Renal pelvis (tissue), 4 donors: ENCODE results near the gene NELL1. TPM values are rescaled to one million over a fixed set of nuclear protein-coding genes. Genes with fewer than 3 reads are reported as not detected.

ENCODE experiments used
- DNase-seq: peaks from one replicate; pipeline ENCODE4 v3.0.0-alpha.2; 2013
- polyA plus RNA-seq, 3 donors: library from polyadenylated mRNA; unstranded; fragments of 120-200 nt; gene quantifications; one replicate each; pipeline ENCODE4 v1.2.1, GENCODE V29; 2013; ENCODE audit not compliant: insufficient read length in 3 of 3

Gene NELL1
- polyA plus RNA-seq, 3 donors = 1.3 to 2.8 (median 1.8) TPM

DNA sequence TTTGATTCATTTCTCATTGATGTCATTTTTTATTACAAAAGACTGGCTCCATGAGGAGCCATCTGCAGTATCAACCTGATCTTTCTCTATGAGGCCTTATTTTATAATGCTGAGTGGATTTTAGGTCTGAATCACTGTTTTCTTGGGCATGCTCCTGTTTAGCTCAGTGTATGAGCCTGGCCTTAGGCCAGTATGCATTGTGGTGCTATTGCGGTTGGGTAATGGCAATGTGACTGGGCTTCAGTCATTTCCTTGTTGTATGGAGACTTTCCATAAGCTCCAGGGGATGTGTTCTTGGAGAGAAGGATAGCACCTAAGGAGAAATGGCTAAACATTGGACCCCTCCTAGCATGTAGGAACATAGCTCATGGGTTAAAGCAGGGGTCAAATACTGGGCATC lies 293.2 kb downstream of the NELL1 start:
- no peak for DNase-seq

DNA sequence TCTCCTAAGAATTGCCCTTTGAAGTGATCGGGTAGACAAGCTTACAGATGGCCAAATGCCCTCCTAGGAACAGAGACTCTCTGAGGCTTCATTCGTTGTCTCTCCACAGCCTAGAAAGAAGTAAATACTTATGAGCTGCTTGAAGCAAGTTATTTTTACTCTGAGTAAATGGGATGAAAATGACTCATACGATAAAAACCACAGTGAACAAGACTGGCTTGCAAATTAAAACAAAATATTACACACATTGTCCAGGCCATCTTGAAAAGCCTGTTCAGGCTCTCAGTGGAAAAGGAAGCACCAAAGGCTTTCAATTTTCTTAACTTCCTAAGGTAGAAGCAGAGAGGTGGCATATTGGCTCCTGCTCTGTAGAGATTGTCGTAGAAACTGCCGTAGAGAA lies 294.2 kb downstream of the NELL1 start:
- no peak for DNase-seq

DNA sequence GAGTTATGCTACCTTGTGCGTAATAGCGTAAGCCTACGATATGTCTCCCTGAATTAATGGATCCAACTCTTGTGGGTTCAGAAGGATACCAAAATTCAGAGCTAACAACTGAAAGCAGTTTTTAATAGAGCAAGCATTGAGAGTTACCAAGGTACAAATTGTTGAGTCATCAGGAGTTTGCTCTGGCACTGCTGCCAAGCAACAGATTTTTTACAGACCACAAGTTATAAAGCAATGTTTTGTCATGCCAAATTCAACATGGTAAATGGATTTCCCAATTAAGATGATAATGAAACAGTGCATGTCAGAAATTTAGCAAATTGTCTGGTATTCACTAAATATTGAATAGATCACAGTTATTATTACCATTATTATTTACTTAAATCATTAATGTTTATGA lies 295.6 kb downstream of the NELL1 start:
- DNase-seq = no peak

DNA sequence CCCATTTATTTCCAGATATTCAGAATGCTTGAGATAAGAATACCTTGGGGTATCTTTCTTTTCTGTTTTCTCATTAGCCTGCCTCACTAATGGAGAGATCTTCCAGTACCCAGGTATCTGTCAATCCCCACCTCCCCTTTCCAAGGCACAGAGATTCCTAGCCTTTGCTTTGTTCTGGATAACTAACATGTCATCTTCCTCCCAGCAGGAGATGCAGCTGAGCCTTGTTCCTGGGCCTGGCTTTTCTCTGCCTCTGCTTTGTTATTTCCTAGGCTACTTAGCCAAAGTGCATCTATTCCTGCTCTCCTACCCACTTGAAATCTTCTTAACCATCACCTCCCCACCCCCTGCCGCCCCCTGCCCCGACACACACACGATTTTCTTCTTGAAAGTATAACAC lies 297.1 kb downstream of the NELL1 start:
- DNase-seq = no peak

DNA sequence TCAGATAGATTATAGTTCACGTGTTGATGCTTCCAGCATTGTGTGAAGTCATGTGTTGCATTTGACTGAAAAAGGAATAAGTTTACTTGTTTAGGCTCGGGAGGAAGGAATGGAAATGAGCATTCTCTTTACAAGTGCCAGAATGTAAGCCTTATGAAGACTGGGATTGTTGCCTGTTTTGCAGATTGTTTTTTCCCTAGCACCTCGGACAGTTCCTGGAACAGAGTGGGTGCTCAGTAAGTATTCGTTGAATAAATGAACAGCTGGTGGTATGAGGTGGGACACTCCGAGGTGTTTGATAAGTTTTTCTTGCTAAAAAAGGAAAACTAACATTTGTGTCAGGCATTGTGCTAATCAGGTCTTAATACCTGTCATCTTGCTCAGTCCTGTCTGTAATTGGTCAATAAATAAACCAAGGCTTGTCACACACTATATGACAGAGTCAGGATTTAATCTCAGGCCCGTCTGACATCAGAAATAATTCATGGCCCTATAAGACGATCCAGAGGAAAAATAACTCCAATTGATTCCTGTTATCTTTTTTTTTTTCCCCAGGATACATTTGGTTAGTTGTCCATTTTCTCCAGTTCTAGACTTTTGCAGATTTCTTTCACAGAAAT lies 304.7 kb downstream of the NELL1 start:
- peak; percentile 7 for DNase-seq

DNA sequence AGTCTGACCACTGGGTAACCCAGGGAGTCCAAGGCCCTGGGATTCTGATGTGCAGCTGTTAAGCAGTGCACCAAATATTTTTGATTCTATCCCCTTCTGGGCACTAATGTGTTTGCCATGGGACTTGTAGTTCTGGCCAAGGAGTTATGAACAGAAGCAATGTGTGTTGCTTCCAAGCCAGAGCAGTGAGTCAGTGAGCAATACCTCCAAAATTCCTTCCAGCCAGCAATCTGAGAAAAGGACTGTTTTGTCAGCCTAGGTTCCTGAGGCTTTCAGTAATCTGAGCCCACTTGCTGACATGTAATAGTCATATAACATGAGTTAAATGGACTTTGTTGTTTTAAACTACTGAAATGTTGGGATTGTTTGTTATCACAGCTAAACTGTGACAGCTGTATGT lies 311.4 kb downstream of the NELL1 start:
- DNase-seq = no peak

DNA sequence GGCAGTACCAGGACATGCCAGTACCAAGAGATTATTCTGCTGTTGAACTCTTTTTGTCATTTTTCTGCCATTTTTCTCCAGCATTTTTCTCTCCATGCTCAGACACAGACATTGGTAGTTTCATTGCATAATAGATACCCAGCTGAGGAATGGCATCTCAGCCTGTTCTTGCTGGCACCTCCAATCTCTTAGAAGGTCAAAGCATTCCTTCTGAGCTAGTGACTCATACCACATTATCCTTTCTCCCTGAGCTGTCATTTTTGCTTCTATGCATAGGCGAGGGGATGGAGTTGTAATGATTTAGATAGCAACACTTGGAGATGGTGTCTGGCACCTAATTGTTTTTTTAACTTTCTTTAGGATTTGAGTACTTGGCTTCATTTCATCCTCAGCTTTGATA lies 321.1 kb downstream of the NELL1 start:
- DNase-seq = no peak

DNA sequence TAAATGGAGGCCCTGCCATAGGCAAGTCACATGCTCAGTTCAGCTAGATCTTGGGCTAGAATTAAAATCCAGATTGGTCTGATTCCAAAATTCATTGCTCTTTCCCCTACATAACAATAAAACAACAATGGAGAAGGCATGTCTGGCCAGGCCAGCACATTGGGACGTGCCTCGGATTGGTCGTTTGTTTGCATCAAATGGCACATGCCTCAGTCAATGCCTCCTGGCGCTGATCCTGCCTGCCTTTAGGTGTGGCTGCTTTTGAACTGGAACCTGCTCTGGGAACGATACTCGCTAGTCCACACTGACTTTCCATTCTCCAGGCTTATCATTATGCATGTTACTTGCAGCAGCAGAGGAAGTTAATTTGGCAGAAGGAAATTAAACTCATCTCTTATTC lies 322.1 kb downstream of the NELL1 start:
- no peak for DNase-seq

DNA sequence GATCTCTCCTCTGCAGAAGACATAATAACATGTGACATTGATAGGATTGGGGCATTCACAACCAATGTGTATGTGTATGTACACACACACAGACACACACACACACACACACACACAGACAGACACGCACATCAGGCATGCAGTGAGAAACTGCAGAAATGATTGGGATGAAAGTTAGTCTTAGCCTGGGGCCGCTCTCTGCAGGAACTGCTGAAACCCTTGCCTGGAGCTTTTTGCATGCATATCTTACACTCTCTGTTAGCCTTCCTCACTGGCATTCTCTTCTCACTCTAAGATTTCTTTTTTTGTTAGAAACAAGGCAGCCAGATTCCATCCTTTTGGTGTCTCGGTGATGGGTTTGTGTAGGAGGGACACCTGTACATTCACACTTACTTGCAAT lies 337.9 kb downstream of the NELL1 start:
- no peak for DNase-seq

DNA sequence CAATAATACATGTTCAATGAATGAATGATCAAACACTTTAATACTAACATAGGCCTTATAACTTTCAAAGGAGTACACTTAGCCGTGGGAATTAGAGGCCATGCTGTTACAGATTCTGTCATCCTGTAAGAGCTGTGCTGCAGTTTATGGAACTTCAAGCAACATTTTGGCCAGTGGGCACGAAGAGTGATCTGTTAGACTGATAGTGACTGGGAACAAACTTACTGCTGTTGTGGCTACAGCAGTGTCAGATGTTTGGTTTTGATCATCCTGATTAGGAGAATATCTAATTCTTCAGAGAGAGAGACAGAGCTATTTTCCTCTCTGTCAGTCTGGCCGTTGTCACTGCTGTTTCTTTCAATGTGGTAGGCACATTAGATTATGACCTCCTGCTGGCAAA lies 348.9 kb downstream of the NELL1 start:
- DNase-seq = no peak

DNA sequence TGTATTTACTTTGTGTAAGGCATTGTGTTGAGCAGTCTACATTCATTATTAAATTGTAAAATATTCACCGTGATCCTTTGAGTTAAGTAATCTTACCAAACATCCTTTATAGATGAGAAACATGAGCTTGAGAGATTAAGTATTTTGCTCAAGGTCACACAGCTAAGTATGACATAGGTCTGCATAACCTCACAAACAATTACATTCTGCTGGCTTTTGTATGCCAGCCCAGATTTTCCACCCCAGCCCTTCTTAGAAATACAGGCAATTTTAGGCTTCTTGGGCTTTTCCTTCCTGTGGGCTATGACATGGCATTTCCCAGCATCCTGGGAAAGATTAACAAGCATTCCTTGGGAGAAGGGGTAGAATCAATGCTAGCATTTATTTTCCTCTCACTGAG lies 357.3 kb downstream of the NELL1 start:
- DNase-seq = no peak

DNA sequence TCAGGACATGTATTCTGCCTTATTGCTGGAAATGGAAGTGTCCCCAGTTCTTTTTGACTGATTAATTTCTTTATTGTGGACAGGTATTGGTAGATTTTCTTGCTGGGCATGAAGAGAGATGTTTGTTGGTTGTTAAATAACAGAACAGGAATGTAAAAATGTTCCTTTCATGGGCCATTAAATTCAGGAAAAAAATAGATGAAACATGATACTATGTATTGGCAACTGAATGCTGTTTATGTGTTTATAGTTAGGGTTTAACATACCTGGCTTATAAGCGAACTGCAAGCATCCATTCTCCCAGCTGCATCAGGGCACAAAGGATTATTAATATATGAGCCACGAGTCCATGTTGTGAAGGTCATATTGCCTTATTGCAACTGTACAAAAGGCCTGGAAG lies 368.5 kb downstream of the NELL1 start:
- DNase-seq = peak; percentile 28

DNA sequence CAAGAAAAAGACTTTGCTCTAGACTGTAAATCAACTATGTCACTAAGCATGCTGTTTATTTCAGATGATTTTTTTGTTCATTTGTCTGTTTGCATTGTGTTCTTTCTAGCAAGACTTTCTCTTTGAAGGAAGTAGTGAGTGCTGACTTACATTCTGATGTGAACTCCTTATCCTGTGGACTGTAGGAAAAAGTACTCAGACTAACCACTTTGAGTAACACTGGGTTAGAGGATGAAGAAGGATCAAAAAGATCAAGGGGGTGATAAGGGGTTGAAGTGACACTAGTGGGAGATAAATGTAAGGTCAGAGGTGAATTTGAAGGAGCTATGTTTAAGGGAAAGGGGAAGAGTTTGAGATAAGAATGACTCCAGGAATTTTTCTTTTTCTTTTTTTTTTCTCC lies 369.4 kb downstream of the NELL1 start:
- no peak for DNase-seq

DNA sequence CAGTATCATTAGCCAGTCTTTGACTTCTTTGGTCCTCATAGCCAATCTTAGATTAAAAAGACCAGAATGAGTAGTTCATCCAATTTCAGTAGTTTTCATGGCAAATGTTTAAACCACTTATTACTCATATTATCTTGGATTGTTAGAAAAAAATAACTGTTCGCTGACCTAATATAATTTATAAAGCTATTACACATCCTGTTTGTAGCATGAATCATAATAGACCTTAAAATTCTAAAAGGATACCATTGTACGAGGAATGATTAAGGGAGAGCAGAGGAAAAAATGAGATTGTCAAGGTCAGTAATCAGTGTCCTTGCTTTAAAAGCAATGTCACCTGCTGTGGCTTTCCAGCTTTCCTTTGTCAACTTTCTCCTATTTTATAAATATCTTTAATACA lies 371.2 kb downstream of the NELL1 start:
- no peak for DNase-seq

DNA sequence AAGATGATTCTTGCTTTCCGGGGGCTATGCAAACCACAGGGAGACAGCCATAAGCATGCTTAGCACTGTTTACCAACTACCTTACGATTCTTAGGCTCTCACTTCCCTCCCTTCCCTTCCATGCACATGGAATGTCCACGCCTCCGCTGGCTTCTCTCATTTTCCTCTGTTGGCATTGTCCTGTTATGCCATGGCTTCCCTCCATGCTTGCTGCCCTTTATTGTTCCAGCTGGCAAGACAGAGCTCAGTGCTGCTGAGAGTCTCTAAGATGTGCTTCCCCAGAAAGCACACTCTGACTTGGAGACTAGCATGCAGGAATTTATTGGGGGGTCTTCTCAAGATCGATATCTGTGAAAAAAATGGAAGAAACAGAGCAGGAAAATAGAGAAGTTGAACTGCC lies 379.2 kb downstream of the NELL1 start:
- no peak for DNase-seq

DNA sequence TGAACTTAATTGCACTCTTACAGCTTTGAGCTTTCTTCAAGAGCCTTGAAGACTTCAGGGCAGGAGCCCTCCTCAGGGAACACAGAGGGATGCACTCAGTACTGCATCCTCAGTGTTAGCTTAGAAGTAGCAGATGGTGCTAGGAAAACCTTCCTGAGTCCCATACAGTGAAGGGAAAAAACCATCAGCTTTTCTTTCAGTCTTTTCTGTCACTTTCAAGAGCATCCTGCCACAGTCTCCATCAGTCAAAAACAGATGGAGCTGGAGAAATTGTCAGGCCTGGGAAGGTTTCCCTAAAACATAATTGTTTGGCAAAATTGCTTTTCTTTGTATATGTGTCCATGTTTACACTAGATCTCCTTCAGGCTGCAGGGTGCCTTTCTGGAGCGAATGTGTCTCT lies 384.1 kb downstream of the NELL1 start:
- no peak for DNase-seq

DNA sequence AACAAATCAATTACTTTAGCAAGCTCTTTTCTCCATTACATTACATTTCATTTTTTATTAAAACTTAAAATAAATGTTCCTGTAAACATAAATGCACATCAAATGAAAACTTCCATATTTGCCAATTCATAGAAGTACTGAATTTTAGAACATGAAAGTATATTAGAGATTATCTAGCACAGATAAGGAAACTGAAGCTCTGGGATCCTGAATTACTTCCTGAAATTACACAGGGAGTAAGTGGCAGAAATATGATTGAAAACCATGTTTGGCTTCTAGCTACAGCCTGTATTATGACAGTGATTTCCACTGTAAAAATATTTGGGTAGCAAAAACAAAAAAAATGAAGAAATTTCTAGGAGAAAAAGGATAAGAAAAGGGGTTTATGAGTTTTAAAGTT lies 387.3 kb downstream of the NELL1 start:
- no peak for DNase-seq

DNA sequence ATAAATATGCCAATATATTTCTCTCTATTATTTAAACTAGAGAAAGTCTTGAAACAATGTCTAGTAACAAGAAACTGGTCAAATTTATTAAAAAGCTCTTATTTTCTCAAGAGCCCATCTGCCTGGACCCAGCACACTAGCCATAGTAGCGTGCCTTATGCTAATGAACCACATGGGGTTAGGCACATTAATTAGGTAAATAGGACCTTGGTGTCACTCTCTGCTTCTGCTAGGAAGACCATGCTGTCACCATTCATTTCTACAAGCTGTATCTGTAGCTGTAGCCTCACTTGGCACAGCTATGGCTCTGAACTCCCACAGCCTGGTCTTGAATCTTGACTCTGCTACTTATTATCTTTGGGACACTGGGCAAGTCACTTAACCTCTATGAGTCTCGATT lies 390.5 kb downstream of the NELL1 start:
- DNase-seq = no peak

DNA sequence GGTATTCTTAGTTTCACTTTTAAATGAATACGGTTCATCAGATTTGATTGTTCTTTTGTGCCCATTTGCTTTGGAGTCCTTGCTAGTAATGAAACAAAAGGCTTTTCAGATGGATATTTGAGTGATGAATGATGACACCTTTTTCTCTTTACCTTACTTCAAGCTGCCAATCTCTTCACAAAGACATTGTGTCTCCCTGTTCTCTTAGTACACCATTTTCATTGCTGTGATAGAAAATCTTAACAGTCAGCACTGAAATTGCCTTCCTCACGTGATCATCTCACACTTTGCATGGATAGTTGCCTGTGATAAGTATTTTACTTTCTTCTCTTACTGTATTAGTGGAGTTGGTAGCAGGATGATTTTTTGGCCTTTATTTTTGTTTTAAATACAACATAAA lies 396.6 kb downstream of the NELL1 start:
- DNase-seq = no peak

DNA sequence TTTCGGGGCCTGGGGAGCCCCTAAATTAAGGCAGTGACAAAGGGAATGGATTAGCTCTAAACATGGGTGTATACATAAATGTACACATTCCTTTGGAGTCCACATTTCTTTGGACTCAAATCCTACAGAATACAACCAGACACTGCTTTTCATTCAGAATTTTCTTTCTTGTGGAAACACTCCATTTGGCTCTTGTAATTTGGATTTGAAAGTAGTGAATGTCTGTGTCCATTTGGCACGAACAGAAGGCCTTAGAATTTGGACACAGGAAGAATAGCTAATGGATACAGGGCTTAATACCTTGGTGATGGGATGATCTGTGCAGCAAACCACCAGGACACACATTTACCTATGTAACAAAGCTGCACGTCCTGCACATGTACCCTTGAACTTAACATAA lies 399.5 kb downstream of the NELL1 start:
- DNase-seq = no peak

DNA sequence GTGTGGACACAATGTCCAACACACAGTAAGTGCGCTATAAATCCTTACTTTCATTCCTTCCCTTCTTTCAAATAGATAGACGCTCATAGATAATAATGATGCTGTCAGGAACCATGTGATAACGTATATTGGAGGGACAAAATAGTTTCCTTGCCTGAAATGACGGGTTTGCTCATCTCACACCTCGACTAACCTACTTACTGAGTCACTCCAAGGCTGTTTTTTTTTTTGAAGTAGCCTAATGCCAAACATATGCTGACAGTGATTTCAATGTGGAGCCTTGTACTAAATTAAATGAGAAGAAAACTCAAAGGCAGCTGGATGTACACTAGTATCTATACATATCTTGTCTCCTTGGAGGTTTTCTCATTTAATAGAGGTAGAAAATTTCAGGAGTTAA lies 400.5 kb downstream of the NELL1 start:
- DNase-seq = no peak

DNA sequence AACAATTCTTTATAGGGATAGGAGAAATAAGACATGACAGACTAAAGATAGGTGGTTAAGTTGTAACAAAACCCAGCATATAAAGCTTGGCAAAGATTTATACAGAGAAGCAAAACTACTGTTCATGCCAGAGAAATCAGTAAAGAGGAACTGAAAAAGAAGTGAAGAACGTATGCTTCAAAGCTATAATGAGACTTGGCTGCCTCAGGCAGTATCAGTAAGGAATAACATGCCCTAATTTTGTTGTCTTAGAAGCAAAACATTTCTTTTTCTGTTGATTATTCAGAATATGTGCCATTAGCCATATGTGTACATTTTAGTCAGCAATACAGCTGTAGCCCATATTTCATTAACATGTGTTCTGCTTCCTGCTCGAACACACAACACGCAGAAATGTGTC lies 403.2 kb downstream of the NELL1 start:
- DNase-seq = no peak

DNA sequence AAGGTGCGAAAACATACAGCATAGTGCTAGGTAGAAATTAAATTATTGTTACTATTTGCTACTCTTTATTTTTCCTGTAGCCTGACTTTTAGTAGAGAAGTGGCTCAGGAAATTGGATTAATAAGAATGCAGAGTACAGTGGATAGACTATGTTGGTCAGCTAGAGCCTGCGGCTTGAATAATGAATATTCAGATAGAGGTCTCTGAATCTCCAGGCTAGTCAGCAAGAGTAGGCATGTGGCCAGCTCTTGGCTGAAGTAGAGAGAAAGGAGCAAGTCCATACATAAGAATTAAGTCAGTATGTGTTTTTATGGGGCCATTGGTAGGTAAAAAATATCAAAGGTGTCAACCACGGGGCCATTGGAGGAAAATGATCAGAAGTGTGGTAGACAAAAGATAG lies 413.5 kb downstream of the NELL1 start:
- DNase-seq = no peak

DNA sequence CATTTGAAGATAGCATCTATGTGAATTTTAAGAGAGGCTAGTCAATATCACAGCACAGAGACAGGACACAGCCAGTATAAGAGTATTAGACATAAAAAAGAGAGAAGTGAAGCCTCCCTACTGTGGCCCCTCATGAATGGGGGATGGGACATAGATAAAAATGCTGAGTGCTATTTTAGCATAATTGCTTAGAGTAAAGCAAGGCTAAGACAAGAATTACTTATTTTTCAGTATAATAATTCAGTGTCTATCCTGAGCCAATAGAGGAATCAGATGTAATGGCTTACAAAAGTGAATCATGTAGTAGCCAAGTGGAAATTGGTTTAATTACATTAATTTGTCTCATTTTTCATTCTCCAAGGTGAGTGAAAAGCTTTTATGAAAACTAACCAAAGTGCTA lies 419.5 kb downstream of the NELL1 start:
- DNase-seq = no peak

DNA sequence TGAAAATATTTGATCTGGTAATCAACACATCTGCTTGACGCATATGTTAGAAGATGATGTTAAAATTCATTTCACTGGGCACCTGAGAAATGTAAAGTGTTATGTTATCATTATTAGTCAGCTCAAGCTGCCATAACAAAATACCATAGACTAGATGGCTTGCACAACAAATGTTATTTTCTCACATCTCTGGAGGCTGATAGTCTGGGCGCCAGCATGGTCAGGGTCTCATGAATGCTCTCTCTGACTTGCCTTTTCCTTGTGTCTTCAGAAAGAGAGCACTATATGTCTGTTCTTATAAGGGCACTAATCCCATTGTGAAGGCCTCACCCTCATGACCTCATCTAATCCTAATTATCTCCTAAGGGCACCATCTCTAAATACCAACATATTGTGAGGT lies 435.3 kb downstream of the NELL1 start:
- no peak for DNase-seq
